ENCODE results near the gene FBXW5. TPM values are rescaled to one million over a fixed set of nuclear protein-coding genes. Genes with fewer than 3 reads are reported as not detected.

Gene FBXW5
- total and polyA plus RNA-seq, 8 donors = 47.7 to 435 (median 120) TPM

DNA sequence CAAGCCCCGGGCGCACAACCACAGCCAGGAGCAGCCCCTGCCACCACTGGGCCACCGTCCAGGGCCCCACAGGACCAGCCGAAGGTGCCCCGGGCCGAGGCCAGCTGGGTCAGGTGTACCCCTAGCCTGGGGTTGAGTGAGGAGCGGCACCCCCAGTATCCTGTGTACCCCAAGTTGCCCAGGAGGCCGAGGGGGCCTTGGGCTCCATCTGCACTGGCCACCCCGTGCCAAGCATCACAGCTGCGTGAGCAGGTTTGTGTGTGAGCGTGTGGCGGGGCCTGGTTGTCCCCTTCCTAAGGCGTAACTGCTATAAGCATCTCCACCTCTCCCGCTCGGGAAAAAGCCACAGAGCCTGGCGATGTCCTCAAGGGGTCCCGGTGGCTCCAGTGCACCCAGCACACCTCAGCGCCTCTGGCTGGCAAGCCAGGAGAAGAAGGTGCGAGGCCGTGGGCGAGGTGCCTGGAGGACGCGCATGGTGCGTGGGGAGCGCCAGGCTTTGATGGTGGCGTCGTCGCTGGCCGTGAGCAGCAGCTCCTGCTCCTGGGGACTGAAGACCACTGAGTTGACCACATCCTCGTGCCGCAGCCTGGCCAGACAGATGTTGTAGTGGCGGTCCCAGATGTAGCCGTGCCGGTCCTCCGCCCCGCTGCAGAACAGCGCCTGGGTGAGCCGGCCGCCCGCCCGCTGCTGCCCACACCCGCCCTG is 3.9 kb downstream of the FBXW5 start:
- WGBS, 5 donors = 90 to 96% (median 93%) methylated on average over 24 to 42 of the region's 42 CpGs
- intact Hi-C loops (cut with DNase I; ENCODE audit: low total_unique reads) = loop anchor here (10.0 kb wide), 1 partner anchor 86 kb away; the partner anchor contains the start of gene MAMDC4
- H3K4me1 ChIP-seq = peaks cover 17 to 32% (median 30%) of the 10 kb centered on the region in 4 donors
- peak in 1 of 2 donors; percentile 9 for DNase-seq
- H3K9me3 ChIP-seq = no peaks in the 10 kb centered on the region
- no peak overlapping the region for H3K4me3 ChIP-seq
- no peaks in the 10 kb centered on the region for H3K27me3 ChIP-seq
- no peak overlapping the region for H3K27ac ChIP-seq
- no peak for TF ChIP-seq POLR2AphosphoS5 (IDR thresholded peaks at IDR 0.05)
- no peak for TF ChIP-seq EP300 (IDR thresholded peaks at IDR 0.05)
- TF ChIP-seq POLR2A (IDR thresholded peaks at IDR 0.05) = no peak
- TF ChIP-seq, protein P1, sequence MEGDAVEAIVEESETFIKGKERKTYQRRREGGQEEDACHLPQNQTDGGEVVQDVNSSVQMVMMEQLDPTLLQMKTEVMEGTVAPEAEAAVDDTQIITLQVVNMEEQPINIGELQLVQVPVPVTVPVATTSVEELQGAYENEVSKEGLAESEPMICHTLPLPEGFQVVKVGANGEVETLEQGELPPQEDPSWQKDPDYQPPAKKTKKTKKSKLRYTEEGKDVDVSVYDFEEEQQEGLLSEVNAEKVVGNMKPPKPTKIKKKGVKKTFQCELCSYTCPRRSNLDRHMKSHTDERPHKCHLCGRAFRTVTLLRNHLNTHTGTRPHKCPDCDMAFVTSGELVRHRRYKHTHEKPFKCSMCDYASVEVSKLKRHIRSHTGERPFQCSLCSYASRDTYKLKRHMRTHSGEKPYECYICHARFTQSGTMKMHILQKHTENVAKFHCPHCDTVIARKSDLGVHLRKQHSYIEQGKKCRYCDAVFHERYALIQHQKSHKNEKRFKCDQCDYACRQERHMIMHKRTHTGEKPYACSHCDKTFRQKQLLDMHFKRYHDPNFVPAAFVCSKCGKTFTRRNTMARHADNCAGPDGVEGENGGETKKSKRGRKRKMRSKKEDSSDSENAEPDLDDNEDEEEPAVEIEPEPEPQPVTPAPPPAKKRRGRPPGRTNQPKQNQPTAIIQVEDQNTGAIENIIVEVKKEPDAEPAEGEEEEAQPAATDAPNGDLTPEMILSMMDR (IDR thresholded peaks at IDR 0.05) = no peak
- H3K36me3 ChIP-seq = peaks cover 35 to 55% (median 48%) of the 10 kb centered on the region in 4 donors

DNA sequence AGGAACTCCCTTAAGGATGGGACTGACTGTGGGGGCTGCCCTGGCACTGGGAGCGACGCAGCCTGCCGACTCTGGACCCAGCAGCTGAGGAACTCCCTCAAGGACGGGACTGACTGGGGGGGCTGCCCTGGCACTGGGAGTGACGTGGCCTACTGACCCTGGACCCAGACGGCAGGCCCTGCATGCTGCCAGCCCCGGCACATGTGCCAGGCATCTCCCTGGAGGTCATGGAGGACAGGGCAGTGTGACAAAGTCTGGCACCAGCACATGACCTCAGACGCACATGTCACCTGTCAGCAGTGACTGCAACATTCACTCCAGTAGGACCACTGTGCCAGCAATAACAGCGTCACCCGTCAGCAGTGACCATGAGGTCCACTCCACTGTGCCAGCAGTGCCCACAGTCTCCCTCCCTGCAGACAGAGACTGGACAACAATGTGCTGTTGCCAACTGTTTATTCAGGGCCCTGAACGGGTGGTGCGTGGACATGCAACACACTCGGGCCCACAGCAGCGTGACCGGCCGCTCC is 4.5 kb downstream of the FBXW5 start:
- peaks cover 16 to 29% (median 26%) of the 10 kb centered on the region in 4 donors for H3K4me1 ChIP-seq
- no peak overlapping the region for H3K27ac ChIP-seq
- TF ChIP-seq EP300 (IDR thresholded peaks at IDR 0.05) (no peak), POLR2AphosphoS5 (IDR thresholded peaks at IDR 0.05) (no peak), POLR2A (IDR thresholded peaks at IDR 0.05) (no peak)
- TF ChIP-seq, protein P1 (IDR thresholded peaks at IDR 0.05) = no peak
- no peaks in the 10 kb centered on the region for H3K9me3 ChIP-seq
- DNase-seq = peak in 1 of 2 donors; percentile 2
- WGBS, 5 donors = 55 to 75% (median 64%) methylated on average over 14 to 16 of the region's 16 CpGs
- H3K27me3 ChIP-seq = no peaks in the 10 kb centered on the region
- H3K36me3 ChIP-seq = peaks cover 35 to 55% (median 48%) of the 10 kb centered on the region in 4 donors
- no peak overlapping the region for H3K4me3 ChIP-seq
- intact Hi-C loops (cut with DNase I; ENCODE audit: low total_unique reads) = loop anchor here (10.0 kb wide), 1 partner anchor 85 kb away; the partner anchor contains the start of gene MAMDC4

DNA sequence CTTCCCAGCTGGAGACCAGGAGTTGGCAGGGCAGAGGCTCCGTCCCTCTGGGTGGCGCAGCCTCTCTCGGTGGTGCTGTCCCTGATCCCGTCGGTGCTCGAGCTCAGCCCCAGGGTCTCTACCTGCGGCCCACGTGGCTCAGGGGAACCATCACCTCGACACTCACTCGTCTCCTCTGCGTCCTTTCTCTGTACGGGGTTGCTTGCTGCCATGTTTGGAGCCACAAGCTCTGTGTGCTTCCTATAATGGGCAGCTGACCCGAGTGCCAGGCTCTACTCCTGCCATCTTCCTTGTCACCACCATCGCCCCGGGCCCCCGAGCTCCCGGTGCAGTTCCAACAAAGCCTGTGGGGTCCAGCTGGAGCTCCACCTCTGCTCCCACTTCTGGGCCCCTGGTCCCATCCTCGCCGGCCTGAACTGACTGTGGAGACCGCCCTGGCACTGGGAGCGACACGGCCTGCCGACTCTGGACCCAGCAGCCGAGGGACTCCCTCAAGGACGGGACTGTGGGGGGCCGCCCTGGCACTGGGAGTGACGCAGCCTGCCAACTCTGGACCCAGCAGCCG is 5.0 kb downstream of the FBXW5 start:
- H3K9me3 ChIP-seq = no peaks in the 10 kb centered on the region
- TF ChIP-seq, protein P1 (IDR thresholded peaks at IDR 0.05) = no peak
- H3K36me3 ChIP-seq = peaks cover 35 to 55% (median 48%) of the 10 kb centered on the region in 4 donors
- H3K27me3 ChIP-seq = no peaks in the 10 kb centered on the region
- 87 to 91% (median 90%) methylated on average over 17 to 28 of the region's 28 CpGs for WGBS, 5 donors
- H3K4me3 ChIP-seq = no peak overlapping the region
- no peak overlapping the region for H3K27ac ChIP-seq
- H3K4me1 ChIP-seq = peaks cover 13 to 25% (median 22%) of the 10 kb centered on the region in 4 donors
- intact Hi-C loops (cut with DNase I; ENCODE audit: low total_unique reads) = no loop called here
- no peak for DNase-seq

DNA sequence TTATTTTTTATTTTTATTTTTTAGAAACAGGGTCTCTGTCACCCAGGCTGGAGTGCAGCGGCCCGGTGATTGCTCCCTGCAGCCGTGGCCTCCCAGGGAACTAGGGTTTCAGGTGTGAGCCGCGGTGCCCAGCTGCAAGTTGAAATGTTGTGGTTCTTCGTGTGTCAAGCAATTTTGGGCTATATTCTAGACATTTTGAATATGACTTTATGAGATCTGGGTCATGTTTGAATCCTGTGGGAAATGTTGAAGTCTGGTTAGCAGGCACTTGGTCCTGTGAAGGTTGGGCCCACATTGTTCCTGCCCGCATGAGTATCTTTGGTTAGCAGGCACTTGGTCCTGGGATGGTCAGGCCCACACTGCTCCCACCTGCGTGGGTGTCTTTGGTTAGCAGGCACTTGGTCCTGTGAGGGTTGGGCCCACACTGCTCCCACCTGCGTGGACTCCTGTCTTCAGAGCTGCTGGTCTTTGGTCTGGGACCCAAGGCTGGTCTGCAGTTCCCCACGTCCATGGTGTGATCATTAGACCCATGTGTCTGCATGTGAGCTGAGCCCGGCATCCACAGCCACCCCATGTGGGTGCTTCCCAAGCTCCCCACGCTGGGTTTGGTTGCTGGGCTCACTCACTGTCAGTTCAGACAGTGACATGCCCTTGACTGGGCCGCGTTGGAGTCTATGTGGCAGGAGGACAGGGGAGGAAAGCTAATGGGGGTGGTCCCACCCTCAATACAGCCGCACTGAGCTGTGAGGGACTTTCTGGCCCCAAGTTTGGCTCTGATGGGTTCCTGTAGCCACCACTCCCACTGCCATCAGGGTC is 7.1 kb downstream of the FBXW5 start:
- H3K4me3 ChIP-seq = no peak overlapping the region
- no peak overlapping the region for H3K27ac ChIP-seq
- WGBS, 5 donors = 86 to 96% (median 89%) methylated on average over 14 to 15 of the region's 15 CpGs
- H3K9me3 ChIP-seq = no peaks in the 10 kb centered on the region
- H3K4me1 ChIP-seq = peaks cover 0 to 10% (median 6%) of the 10 kb centered on the region in 4 donors
- no peak for TF ChIP-seq EP300 (IDR thresholded peaks at IDR 0.05)
- no peak for TF ChIP-seq POLR2AphosphoS5 (IDR thresholded peaks at IDR 0.05)
- TF ChIP-seq, protein P1 (IDR thresholded peaks at IDR 0.05) = no peak
- TF ChIP-seq POLR2A (IDR thresholded peaks at IDR 0.05) = no peak
- H3K27me3 ChIP-seq = no peaks in the 10 kb centered on the region
- intact Hi-C loops (cut with DNase I; ENCODE audit: low total_unique reads) = no loop called here
- peaks cover 28 to 46% (median 40%) of the 10 kb centered on the region in 4 donors for H3K36me3 ChIP-seq
- DNase-seq = no peak

Data from stomach (tissue), 9 donors.